NCI-H128 (cell line): ENCODE data around the gene PLPP4.

Experiments
- DNase-seq: peaks from one replicate; lab custom pipeline; 2025; ENCODE audit not compliant: unreplicated experiment; lab: John Stamatoyannopoulos, UW

PLPP4 gene

DNA sequence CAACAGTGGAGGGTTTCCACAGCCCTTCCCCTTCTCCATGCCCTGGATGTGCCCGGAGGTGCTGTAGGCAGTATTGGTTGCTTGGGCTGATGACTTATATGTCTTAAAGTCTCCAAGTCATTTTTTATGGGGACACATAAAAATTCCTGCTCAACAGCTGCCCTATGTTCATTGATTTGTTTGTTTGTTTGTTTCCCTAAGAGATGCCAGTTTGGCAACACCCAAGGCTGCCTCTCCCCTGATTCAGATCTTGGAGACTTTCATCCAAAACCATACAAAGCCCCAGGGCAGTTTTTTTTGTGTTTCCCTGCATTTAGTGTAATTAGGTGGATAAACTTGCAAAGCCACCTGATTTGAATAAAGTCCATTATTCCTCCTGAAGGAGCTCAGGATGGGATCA lies 115.3 kb downstream of the PLPP4 start:
- DNase-seq, result no peak

DNA sequence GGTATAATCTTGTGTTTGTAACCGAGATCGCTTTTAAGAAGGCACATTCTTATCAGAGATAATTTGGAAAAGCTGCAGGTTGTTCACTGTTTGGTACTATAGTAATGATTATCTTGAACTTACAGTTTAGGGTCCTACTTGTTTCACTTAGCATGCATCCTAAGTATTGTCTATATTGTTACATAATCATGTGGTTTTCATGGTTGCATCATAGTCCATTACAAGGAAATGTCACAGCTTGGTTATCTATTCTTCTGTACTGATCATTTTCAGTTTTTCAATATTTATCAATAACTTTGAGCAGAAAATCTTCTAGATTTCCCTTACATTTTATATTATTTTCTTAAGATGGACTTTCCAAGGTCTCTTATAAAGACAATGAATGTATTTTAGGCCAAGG lies 116.3 kb downstream of the PLPP4 start:
- no peak for DNase-seq

DNA sequence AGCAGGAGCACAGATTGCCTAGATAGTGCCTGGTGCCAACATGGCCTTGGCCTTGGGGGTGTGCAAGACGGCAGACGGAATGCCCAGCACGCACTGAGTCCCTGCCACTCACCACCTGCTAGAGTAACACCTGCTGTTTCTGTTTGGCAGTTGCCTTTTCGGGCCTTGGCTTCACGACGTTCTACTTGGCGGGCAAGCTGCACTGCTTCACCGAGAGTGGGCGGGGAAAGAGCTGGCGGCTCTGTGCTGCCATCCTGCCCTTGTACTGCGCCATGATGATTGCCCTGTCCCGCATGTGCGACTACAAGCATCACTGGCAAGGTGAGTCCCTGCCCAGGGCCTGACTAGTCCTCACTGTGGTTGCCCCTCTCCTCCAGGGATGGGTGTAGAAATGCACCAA lies 118.0 kb downstream of the PLPP4 start:
- no peak for DNase-seq

DNA sequence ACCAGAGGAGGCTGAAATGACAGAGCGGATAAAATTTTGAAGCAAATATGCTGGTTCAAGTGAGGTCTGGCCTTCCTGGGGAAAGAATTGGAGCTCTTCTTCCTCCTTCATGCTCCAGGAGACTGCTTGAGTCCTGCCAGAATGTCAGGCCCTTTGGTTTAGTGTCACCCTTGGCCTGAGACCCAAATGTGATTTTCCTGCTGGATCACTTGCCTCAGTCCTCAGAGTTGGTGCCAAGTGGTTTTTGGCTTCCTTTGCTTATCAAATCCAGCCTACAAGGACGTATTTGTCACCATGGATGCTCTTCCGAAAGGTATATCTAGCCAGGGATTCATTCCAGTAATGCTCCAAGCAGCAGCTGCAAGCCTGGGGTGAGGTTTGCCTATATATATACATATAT lies 118.4 kb downstream of the PLPP4 start:
- DNase-seq, result no peak

DNA sequence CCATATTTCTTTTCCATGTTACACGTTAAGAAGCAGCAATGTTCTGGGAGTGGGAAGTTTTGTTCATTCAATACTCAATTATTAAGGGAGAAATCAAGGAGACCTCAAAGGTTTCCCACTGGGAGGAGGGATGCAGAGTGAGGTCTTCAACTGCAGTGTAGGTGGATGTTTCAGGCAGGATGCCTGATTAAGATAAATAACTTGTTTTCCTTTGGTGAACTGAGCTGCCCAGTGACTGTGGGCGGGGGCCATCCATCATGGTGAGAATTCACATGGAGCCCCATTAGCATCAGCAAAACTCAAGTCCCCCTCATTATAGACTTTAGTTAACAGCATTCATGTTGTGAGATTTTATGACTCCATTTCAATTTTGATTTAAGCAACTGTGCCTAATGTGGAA lies 121.1 kb downstream of the PLPP4 start:
- DNase-seq, result no peak

DNA sequence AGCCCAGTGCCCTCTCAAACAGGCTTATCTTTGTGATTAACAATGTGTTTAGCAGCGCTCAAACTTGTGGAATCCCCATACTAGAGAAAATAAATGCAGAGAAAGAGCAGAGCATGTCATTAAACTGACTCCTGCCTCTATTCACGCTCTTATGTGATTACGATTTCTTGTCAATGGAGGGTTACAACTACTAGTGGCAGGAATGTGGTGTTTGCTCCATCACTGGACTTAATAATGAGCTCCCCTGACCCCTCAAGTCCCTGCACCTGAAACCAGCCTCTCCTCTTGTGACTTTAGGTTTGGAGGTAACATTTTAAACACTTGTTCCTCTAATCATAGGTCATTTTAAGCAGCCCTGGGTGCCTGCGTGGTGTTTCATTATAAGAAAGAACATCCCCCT lies 121.9 kb downstream of the PLPP4 start:
- DNase-seq, result no peak

DNA sequence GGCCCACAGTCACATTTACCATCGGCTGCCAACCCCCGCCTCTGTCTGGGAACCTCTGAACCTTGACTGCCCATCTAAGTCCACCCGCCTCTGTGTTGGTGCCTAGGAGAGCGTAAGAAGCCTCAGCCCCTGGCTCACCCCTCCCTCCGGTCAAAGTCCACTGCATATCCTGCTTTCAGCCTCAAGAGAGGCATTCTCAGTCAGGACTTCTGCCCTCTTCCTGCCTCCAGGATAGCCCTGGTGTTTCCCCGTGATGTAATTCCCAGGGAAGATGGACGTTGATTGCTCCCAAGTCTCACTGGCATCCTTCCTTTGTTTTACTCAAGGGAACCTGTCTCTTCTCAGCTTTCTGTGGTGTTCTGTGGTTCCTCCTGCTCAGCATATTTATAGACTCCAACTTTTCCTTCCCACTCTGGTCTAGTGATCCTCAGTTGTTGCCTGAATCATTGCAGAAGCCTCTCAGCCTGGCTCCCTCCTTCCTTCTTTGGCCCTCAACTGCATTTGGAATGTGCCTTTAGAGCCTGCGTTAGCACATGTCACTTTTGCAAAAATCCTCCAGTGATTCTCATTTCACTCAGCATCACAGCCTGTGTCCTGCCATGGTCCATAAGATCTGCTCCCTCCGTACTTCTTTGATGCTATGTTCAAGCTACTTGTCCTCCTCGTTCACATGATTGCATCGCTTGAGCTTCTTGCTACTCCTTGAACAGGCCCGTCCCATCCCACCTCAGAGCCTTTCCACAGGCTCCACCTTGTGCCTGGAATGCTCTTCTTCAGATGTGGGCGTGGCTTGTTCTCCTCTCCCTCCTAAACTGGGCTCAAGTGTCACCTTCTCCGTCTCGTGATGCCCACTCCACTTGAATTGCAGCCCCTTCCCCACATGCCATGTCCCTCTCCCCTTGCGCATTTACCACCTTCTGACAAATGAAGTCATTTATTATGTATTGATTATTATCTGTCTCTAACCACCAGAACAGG lies 124.2 kb downstream of the PLPP4 start:
- no peak for DNase-seq

DNA sequence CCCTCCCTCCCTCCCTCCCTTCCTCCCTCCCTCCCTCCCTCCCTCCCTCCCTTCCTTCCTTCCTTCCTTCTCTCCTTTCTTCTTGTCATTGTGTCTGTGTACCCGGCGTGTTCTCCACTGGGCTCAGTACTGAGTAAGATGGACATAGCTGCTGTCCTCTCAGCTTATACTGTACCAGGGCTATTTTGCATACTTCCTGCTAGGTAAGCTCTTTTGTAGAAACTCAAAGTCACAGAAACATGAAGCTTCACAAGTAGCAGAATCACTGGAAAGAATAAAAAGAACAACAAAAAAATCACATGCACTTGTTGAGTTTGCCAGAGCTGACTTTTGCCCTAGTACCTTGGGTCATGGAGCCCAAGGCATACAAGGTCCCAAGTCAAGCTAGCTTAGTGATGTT lies 125.7 kb downstream of the PLPP4 start:
- DNase-seq, result no peak

DNA sequence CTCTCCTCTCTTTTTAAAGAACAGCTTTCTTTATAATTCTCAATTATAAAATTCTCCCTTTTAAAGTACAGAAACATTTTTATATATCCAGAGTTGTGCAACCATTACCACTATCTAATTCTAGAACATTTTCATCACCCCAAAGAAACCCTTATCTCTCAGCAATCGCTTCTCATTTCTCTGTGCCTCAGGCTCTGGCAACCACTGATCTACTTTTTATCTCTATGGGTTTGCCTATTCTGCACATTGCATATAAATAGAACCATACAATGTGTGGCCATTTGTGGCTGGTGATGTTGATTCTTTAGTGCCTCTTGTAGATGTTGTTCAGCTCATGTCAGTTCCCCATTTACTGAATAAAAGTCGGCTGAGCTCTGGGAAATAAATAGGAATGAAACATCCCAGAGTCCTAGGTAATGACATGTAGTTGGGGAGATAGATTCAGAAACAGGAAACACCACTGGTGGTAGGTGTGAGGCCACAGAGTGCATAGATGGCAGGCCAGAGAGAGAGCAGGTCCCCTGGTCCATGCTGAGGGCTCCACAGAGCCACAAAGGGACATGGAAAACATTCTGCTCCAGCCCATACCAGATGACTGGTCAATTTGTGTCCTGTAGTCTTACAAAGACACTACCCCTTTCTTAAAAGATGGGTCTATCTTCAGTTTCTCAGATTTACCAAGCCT lies 126.5 kb downstream of the PLPP4 start:
- no peak for DNase-seq

DNA sequence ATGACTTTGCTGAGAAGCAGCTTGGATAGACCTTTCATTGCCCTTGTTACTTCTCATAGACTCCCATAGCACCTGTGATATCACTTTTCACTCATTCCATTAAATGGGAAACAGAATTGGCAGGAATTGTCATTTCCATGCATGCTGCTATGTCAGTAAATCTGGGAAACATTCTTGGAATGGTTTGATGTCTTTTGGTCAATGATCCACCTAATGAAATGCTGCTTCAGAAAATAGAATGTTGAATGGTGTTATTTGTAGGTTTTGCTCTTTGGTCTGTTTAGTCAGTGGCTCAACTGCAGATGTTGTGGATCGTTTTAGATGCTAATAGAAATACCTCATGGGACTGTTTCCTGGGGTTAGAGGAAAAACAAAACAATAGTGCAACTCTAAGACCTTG lies 127.8 kb downstream of the PLPP4 start:
- DNase-seq, result no peak

DNA sequence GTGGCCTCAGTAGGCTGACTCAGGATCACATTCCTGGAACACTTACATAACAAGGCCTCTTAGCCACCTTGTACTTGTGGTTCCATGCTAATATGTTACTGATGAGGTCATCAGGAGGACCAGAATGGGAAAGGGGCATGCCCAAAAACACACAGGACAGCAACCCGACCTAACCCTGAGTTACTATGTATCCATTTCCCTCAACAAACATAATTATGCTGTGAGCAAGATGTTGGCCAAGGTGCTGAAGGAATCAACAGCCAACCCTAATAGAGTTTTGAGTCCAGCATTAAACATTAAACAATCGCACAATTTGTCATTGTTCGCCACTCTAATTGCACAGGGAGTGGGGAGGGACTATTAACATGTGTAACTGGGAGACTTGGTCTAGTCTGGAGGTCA lies 129.4 kb downstream of the PLPP4 start:
- DNase-seq, result no peak

DNA sequence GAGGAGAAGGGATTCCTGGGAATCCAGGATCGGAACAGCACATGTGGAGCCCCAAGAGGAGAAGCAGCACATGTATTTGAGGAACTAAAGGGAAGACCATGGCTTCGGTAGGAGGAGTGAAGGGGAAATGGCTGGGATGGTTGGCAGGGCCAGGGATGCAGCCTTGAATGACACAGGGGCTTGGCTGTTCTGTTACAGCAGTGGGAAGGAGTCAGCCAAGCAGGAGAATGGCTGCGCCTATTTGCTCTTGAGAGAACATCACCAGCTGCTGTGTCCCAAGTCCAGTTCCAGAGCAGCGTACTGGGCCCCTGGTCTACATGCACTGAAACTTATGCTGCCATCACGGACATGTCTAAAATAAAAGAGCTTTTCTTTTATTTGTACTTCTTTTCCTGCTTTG lies 130.0 kb downstream of the PLPP4 start:
- no peak for DNase-seq

DNA sequence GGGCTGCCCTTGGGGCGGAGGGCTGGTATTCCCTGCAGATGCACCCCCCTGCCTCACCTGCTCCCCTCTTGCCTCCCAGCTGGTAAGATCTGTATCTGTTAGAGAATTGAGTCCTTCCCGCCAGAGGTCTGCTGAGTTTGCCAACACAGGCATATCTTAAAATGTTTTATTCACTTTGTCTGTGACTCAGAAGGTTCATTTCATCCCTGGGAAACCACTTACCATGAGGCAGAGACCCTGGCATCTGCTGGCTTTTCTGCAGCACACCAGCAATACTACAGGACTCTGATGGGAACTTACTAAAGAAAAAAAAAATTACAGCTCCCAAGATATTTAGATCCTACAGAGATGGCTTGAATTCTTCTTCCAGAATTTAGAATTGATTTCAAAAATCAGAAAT lies 131.3 kb downstream of the PLPP4 start:
- no peak for DNase-seq

DNA sequence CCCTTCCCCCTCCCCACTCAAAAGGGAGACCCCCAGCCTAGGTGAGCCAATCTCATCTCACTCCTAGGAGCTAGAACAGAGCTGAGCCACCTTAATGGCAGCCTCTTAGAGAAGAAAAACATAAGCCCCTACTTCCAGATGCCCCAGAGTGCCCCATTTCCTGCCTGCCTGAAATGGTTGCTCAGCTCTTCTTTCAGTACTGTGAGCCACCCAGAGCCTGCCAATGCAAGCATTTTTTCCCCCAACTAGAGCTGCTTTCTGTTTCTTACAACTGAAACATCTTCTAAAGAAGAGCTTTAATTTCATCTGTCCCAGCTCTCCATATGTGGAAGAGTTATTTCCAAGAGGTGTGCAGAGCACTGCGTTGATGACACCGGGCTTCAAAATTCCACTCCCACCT lies 136.7 kb downstream of the PLPP4 start:
- no peak for DNase-seq

DNA sequence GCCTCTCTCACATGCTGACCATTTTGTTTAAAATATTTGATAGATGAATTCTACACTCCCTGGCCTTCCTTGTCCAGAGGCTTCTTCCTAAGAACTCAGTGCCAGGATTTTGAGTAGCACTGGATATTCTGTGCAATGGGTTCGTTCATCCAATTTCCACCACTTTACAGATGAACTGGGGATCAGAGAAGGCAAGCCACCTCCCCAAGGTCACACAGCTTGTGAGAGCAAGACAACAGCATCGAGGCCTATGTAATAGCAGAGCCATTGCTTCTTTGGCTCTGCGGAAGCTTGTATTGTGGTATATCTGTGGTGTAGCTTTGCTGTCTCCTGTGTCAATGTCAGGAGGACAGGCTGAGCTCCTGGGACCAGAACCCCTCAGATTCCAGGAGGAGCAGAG lies 140.9 kb downstream of the PLPP4 start:
- no peak for DNase-seq

DNA sequence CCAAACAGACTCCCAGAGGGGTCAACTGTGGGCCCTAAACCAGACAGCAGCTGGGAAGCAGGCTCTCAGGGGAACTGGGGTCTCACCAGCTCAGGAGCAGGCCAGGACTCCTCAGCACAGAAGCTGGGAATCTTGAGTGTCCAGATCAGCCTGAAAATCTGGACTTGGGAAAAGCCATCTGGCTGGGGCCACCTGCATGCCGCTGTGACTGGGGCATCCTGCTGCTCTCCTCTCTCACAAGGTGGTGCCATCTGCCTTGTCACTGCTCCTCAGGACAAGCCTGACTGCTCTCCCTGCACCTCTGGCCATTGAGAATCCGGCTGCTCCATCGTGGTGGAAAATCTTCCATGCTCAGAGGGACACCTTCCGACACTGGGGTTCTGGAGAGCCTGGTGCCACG lies 141.4 kb downstream of the PLPP4 start:
- DNase-seq, result no peak

DNA sequence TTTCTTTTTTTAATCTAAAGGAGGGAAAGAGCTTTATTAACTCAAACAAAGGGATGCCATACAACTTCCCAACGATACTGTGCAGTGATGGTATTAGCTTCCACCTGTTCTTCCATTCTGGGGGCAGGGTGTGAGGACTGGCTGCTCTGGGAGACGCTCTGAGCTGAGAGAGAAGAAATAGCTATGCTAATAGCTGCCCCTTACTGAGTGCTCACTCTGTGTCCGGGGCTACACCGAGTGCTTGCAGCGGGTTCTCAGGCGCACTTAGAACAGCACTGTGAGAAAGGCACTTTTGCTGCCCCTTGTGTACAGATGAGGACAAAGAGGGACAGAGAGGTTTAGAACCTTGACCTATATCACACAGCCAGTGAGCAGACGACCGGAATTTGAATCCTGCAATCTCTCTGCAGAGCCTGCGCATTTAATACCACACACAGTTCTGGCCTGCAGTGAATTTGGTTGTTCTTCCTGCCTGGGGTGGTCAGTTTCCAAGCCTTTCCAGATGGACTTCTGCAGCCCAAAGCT lies 142.2 kb downstream of the PLPP4 start:
- DNase-seq, result no peak

DNA sequence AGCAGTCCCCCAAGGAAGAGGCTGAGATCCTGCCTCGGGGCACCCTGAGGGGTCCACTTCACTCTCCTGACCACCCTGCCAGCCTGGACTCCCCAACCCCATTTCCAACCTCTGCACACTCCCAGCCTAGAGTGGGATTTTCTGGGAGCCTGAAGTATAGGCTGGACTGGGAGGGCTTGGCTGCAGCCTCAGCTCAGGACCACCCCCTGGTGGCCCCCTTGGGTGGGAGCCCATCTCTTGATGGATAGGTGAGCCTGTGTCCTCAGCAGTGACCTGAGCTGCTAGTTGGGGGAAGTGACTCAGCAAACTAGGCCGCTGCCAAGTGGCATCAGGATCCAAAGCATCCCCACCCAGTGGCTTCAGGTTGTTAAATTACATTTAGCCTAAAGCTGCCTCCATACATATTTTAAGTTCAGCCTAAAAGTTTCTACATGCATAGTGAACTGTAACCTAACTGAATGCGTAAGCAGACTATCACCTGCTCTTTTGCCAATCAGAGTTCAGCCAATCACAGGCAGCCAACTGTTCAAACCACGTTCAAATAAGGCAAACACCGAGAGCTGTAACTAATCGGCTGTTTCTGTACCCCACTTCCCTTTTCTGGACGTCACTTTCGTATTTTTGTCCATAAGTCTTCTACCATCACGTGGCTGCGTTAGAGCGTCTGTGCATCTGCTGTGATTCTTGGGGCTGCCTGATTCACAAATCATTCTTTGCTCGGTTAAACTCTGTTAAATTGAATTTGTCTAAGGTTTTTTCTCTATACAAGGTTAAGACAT lies 144.0 kb downstream of the PLPP4 start:
- DNase-seq, result no peak

DNA sequence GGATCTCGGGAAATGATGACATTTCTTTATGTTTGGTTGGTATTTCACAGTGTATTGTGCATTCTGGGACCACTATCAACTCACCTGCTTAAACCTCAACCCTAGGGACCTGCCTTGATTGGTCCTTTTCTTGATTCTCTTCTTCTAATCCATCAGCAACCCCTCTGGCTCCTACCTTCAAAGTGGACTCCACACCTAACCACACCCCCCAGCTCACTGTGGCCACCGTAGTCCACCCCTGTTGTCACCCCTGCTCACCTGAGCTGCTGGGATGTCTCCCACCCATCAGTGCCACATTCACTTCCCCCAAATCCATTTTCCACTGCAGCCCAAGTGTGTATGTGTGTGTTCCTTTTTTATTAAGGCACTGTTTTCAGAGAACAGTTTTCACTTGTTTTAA lies 145.0 kb downstream of the PLPP4 start:
- no peak for DNase-seq

DNA sequence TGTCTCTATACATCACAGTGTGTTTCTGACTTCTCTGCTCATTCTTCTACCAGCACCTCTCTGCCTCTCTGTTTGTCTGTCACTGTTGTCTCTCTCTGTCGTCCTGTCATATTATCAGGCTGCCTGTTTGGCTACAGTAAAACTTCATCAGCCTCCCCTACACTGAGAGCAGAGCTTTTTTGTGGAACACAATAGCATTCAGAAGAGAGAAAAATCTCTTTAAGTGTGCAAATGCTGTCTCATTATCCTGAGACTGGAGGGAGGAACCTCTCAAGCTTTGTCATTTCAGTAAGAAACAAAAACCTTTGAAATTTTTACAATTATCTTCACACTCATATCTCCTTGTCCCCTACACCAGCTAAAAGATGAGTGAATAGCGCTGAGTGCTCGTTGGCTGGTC lies 148.4 kb downstream of the PLPP4 start:
- no peak for DNase-seq

DNA sequence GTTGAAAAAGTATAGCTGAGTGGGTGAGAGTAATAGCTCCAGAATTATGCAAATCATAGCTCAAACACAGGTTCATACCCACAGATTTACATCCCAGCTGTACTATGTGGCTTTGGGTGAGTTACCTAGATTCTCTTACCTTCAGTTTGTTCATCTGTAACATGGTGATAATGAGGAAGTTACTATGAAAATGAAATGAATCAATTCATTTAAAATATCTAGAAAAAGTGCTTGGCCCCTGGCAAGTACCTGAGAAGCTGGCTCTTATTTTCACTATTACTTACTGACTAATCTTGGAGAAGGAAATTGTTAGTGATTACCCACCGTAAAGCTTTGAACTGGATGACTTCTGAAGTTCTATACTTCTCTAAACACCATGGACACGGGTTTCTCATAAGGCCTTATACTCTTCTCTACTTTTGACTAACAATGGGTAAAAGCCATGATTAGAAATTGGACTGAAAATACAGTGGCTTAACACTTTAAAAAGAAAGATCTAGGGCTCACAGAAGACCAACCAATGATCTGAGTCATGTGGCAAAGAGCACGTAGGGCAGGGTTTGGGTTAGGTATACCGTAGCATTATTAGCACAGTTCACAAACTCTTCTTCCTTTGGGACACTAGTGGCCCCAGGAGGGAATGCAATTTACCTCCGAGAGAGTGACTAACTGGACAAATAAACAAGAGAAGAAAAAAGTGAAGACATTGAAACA lies 149.2 kb downstream of the PLPP4 start:
- DNase-seq, result no peak
